Glutamatergic neuron (in vitro differentiated cells): Measurements from ENCODE around the gene PEX19. TPM values are rescaled to one million over a fixed set of nuclear protein-coding genes. Genes with fewer than 3 reads are reported as not detected.

Source experiments
- DNase-seq: peaks from one replicate; pipeline ENCODE4 v3.0.0; 2022
- H3K27ac Mint-ChIP-seq: one replicate; pipeline ENCODE4 v1.8.0; 2020; ENCODE audit warnings: mild to moderate bottlenecking, mixed read lengths, inconsistent platforms; ENCODE audit not compliant: unreplicated experiment
- H3K27me3 Mint-ChIP-seq: one replicate; pipeline ENCODE4 v1.8.0; 2020; ENCODE audit warnings: mild to moderate bottlenecking, moderate library complexity, mixed read lengths, inconsistent platforms; ENCODE audit not compliant: unreplicated experiment
- H3K36me3 Mint-ChIP-seq: one replicate; pipeline ENCODE4 v1.8.0; 2020; ENCODE audit warnings: mild to moderate bottlenecking, mixed read lengths, inconsistent platforms; ENCODE audit not compliant: unreplicated experiment
- H3K4me1 Mint-ChIP-seq: one replicate; pipeline ENCODE4 v1.8.0; 2020; ENCODE audit warnings: mild to moderate bottlenecking, low read depth, mixed read lengths, inconsistent platforms; ENCODE audit not compliant: unreplicated experiment
- H3K4me3 Mint-ChIP-seq: one replicate; pipeline ENCODE4 v1.8.0; 2020; ENCODE audit warnings: mild to moderate bottlenecking, mixed read lengths, inconsistent platforms; ENCODE audit not compliant: unreplicated experiment
- H3K9me3 Mint-ChIP-seq: one replicate; pipeline ENCODE4 v1.8.0; 2020; ENCODE audit warnings: mild to moderate bottlenecking, moderate library complexity, mixed read lengths, inconsistent platforms; ENCODE audit not compliant: unreplicated experiment
- CTCF ChIP-seq: fragments of 200-600 bp; sonication (generic); IDR thresholded peaks from one replicate; pipeline ENCODE4 v1.5.0; 2021; ENCODE audit not compliant: partially characterized antibody, unreplicated experiment
- total RNA-seq: library from RNA; stranded (reverse); fragmentation: NEBNext Ultra II Directional; extraction: Animal tissue kit (Norgen Biotek cat#: 25700); gene quantifications from one replicate; pipeline ENCODE4 v1.2.1, GENCODE V29; 2021; ENCODE audit not compliant: unreplicated experiment

The PEX19 gene
- total RNA-seq, 1 donor from 2014 or later = 48.8 TPM

GRCh38 chr1:160264795-160265307 lies 20.1 kb downstream of the PEX19 start:
- Mint-ChIP-seq H3K27me3 (peaks cover 5% of the 10 kb centered on the region), H3K4me3 (no peak overlapping the region), H3K4me1 (peaks cover 11% of the 10 kb centered on the region), H3K27ac (no peak overlapping the region), H3K9me3 (peaks cover 10% of the 10 kb centered on the region), H3K36me3 (no peaks in the 10 kb centered on the region)
- no peak for TF ChIP-seq CTCF
- no peak for DNase-seq

GRCh38 chr1:160261893-160262794 lies 22.8 kb downstream of the PEX19 start, which contains the start of gene DCAF8:
TSS of gene DCAF8 (minus strand) at chr1:160262549. CDS start at chr1:160244008, 18,541 bp downstream.
- peaks cover 5% of the 10 kb centered on the region for H3K27me3 Mint-ChIP-seq
- peak; percentile 99 for DNase-seq
- H3K4me3 Mint-ChIP-seq = peak within 1 kb of the TSS; percentile 97
- peak within 1 kb of the TSS; percentile 97 for H3K27ac Mint-ChIP-seq
- TF ChIP-seq CTCF = no peak
- H3K9me3 Mint-ChIP-seq = peaks cover 11% of the 10 kb centered on the region
- peaks cover 18% of the 10 kb centered on the region for H3K4me1 Mint-ChIP-seq
- H3K36me3 Mint-ChIP-seq = no peaks in the 10 kb centered on the region

GRCh38 chr1:160261556-160261892 lies 23.4 kb downstream of the PEX19 start:
- no peak for TF ChIP-seq CTCF
- peaks cover 18% of the 10 kb centered on the region for H3K4me1 Mint-ChIP-seq
- H3K27me3 Mint-ChIP-seq = peaks cover 5% of the 10 kb centered on the region
- DNase-seq = no peak
- no peaks in the 10 kb centered on the region for H3K36me3 Mint-ChIP-seq
- H3K27ac Mint-ChIP-seq = peak overlapping the region; percentile 97
- peaks cover 11% of the 10 kb centered on the region for H3K9me3 Mint-ChIP-seq
- H3K4me3 Mint-ChIP-seq = peak overlapping the region; percentile 97

GRCh38 chr1:160260406-160261382 lies 24.2 kb downstream of the PEX19 start:
- Mint-ChIP-seq H3K27me3 (peaks cover 5% of the 10 kb centered on the region), H3K4me3 (peak overlapping the region; percentile 97), H3K9me3 (peaks cover 10% of the 10 kb centered on the region), H3K27ac (peak overlapping the region; percentile 97), H3K36me3 (no peaks in the 10 kb centered on the region), H3K4me1 (peaks cover 18% of the 10 kb centered on the region)
- no peak for DNase-seq
- TF ChIP-seq CTCF = no peak
